NCI-H345 treated with DMSO at 0.1 percent for 48 hours (cell line): ENCODE data around the gene TARS2.

ENCODE experiments used
- DNase-seq: peaks from one replicate; lab custom pipeline; 2025; ENCODE audit not compliant: unreplicated experiment; lab: John Stamatoyannopoulos, UW

TARS2 gene, protein sequence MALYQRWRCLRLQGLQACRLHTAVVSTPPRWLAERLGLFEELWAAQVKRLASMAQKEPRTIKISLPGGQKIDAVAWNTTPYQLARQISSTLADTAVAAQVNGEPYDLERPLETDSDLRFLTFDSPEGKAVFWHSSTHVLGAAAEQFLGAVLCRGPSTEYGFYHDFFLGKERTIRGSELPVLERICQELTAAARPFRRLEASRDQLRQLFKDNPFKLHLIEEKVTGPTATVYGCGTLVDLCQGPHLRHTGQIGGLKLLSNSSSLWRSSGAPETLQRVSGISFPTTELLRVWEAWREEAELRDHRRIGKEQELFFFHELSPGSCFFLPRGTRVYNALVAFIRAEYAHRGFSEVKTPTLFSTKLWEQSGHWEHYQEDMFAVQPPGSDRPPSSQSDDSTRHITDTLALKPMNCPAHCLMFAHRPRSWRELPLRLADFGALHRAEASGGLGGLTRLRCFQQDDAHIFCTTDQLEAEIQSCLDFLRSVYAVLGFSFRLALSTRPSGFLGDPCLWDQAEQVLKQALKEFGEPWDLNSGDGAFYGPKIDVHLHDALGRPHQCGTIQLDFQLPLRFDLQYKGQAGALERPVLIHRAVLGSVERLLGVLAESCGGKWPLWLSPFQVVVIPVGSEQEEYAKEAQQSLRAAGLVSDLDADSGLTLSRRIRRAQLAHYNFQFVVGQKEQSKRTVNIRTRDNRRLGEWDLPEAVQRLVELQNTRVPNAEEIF

DNA sequence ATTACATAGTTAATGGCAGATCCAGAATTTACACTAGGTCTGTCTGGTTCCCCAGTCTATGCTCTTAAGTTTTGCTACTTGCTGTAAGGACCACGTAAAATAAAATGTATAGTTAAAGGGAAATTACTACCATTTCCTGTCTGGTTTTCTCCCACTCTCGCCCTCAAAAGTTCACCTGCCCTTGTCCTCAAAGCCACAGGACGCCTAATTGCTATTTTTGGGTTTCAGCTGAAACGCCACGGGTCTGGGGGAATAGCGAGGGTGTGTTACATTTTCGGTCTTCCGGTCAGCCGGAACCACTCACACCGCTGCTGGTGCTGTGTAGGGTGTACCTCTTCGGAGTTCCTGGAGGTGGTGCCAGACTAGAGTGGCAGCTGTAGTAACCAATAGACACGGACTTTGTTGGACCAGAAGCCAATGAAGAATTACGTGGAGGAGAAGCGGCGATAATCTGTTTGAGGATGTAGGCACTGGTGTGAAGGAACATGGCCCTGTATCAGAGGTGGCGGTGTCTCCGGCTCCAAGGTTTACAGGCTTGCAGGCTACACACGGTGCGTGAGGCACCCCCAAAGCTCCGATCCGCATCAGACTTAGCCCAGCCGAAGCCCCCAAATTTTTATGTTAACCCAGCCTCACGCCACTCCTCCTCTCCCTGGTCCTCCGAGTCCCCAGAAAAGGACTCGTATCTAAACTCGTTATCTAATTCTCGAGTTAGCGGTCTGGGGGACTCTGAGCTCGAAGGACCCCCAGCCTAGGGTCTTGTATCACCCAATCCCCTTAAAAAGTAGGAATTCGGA is at the start of gene TARS2:
Gene TARS2 (plus strand): TSS at position 454 of the 797 bp plus-strand sequence. CDS start 32 bp downstream, at position 486.
- DNase-seq: peak; percentile 100

DNA sequence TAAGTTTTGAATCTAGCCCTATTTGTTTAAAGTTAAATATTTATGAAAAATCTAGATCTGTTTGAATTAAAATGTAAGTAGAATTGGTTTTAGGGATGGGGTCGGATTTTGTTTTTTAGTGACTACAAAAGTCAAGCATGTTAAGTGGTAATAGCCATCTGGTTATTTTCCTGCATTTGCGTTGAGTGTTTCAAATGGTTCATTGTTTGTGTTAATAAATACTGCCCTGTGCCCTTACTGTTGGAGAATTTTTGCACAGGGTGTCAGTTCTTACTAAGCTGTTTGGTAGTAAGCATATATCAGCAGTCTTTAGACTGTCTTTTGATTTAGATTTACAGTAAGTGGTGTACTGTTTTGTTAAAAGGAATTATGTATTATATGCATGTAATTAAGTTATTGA is 46.1 kb upstream of the TARS2 start:
- DNase-seq: no peak

DNA sequence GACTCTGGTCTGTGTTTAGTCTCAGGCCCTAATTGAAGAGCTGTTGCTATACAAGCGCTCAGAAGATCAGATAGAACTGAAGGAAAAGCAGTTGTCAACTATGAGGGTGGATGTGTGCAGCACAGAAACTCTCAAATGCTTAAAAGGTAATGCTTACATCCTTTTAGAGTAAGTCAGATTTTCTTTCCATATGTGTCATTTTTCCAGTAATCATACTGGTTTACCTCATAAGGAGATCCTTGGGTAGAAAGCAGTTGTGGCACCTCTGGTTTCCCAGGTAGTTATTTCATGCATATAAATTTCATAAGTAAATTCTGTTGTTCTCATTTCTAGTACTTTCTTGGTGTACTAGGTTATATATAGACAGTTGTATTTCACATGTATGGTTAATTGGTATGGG is 43.0 kb upstream of the TARS2 start:
- DNase-seq: no peak

DNA sequence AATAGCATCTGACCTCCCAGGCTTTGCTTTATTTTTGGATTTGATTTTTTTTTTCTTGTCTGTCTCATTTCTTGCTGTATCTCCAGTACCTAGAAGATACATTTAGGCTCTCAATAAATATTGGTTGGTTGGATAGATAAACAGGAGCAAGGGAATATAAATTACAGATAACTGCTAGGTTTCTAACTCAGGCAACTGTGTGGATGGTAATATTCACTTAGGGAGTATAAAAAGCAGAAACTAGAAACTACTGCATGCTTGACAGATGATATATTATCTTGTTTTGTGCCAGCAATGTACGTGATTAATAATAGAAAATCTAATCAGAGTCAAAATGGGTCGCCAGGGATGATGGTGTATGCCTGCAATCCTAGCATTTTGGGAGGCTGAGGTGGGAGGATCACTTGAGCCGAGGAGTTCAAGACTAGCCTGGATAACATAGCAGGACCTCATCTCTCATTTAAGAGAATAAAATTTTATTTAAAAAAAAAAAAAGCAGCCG is 31.0 kb upstream of the TARS2 start:
- DNase-seq: no peak

DNA sequence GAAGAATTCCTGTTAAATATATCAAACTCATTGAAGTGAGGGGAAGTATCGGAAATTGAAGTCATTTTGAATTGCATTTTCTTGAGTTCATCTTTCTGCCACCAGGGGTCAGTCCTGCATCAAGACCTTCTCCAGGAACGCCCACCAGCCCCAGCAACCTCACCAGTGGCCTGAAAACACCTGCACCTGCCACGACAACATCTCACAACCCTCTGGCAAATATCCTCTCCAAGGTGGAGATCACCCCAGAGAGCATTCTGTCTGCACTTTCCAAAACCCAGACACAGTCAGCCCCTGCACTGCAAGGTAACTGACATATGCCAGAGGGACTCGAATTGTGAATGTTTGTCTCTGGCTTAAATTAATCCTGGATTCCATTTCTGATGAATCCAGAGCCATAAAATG is 22.8 kb upstream of the TARS2 start:
- DNase-seq: peak; percentile 89

DNA sequence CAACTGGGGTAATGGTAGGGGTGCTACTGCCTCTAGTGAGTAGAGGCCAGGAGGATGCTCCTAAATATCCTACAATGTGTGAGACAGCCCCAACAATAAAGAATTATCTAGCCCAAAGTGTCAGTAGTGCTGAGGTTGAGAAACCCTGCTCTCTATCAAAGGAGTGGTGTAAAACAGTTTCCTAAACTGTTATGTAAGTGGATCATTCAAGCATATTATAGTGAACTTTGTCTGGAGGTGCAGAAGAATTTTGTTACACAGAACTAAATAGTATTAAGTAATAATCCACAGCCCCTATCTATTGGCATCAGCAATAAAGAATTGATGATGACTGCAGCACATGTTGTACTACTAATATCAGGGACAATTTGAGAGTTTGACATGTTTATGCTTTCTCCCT is 20.3 kb upstream of the TARS2 start:
- no peak for DNase-seq

DNA sequence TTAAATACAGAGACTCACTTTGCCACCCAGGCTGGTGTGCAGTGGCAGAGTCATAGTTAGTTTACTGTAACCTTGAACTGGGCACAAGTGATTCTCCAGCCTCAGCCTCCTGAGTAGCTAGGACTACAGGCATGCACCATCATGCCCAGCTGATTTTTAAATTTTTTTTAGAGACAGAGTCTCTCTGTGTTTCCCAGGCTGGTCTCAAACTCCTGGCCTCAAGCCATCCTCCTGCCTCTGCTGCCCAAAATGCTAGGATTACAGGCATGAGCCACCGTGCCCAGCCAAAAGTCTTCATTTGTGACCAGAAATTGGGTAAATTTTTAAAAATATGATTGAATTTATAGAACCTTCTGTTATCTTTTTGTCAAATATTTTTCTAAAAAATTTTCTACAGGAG is 17.9 kb upstream of the TARS2 start:
- no peak for DNase-seq

DNA sequence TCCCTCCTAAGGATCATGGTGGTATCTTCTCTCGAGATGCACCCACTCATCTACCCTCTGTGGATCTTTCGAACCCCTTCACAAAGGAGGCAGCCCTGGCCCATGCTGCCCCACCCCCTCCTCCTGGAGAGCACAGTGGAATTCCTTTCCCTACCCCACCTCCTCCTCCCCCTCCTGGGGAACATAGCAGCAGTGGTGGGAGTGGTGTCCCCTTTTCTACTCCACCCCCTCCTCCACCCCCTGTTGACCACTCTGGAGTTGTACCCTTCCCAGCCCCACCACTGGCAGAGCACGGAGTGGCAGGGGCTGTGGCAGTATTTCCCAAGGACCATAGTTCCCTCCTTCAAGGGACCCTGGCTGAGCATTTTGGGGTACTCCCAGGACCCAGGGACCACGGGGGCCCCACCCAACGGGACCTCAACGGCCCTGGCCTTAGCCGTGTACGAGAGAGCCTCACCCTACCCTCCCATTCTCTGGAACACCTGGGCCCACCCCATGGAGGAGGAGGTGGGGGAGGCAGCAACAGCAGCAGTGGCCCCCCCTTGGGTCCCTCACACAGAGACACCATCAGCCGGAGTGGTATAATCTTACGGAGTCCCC is 14.5 kb upstream of the TARS2 start:
- DNase-seq: no peak

DNA sequence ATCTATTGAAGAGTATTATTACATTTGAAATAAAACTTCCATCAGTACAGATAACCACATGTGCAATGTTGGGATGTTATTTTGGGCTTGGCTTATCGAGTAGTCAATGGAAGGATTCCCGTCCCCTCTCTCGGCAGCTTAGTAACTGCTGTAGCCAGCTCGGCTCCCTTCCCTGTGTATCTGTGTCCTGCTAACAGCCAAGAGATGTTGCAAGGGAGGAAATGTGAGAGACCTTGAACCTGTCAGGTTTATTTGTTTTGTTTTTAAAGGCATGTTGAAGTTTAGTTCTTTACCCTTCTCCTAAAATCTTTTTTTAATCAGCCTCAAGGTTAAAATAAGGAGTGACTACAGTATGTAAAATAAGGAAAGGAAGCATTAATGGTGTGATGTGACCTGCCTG is 13.6 kb upstream of the TARS2 start:
- no peak for DNase-seq

DNA sequence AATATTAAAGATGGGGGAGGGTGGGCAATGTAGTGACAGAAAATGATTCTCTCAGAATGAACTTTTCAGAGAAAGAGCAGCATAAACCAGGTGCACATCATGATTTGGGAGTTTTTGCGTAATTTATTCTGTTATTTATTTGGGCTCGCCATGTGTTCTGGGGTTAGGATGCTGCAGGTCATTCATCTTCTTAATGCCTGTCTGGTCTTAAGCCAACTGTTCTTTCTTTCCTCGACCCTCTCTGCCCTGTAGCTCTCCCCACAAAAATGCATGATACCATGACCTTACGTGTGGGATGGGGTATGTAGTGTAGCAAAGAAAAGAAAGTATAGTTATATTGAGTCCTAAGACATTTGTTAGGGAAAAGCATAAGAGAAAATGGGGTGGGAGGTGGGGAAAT is 12.3 kb upstream of the TARS2 start:
- no peak for DNase-seq

DNA sequence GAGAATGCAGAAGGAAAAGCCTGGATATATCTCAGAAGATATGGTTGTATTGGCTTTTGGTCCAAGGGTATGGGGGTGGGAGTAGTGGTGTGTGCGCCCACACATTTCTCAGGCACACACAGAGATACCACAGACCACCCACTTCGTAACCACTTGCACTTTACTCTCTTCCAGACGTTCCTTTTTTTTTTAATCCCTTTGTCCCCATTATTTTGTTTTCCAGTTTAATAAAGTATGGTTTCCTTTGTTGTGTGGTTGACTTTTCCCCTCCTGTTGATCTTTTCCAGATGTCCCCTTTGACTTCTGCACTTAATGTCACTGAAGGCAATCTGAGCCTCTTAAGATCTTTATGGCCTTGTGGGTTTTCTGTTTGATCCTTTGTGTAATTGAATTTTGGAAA is 10.5 kb upstream of the TARS2 start:
- DNase-seq: no peak

DNA sequence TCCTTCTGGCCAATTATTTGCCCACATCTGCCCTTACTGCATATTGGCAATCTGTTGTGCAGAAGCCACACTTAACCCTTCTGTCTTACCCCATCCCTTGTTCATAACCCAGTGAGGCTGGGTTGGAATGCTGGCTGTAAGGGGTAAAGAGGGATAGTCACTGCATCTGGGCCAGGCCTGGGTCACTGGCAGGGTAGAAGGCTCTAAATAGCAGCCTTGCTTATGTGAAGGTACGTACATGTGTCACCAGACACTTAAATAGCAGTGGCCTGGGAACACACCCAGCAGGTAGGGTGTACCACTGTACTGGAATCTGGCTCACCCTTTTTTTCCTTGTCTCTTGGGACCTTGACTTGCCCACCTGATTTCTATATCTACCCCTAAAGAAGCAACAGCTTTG is 9.9 kb upstream of the TARS2 start:
- DNase-seq: no peak

DNA sequence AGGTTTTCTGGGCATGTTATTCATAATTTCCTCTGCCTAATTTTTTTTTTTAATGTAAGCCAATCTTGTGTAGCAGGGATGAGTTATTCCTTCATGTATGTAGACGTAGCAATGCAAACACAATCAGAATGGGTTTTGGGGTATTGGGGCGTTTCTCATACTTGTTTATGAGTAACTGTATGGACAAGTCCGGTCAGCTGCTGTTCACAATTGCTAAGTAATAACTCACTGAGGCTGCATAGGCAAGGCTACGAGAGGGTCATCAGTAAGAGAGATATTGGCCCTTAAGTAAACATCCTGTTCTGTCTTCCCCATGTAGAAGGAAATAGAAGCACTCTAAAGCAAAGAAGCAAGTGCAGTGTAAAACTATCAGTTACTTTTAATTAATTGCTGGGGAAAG is 9.5 kb upstream of the TARS2 start:
- DNase-seq: no peak

DNA sequence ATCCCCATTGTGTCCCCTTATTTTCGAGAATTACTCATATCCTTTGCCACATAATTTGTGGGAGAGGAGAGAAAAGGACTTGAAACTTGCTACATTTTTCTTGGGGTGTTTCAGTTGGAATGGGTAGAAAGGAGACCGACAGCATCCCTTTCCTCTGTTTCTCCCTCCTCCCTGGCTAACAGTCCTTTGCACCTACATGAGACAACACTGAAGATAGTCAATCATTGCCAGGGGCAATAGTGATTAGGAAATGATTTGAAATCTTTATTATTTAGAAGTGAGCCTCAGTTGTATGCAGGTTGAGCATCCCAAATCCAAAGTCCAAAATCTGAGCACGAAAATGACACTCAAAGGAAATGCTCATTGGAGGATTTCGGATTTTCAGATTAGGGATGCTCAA is 7.8 kb upstream of the TARS2 start:
- DNase-seq: no peak

DNA sequence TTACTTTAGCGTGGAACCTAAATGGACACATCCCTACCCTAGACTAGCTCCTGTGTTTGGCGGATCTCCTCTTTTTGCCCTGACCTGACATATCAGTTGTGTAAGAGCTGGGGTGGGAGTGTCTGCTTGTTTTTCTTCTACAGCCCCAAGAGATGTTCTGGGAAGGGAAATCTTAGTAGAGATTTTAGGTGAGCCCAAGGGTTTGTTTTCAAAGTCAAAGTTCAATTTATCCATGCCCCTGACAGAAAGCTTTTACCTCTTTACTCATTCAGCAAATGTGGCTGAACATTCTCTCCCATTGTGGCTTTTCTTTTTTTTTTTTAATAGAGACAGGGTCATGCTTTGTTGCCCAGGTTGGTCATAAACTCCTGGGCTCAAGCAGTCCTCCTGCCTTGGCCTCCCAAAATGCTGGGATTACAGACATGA is 7.3 kb upstream of the TARS2 start:
- no peak for DNase-seq

DNA sequence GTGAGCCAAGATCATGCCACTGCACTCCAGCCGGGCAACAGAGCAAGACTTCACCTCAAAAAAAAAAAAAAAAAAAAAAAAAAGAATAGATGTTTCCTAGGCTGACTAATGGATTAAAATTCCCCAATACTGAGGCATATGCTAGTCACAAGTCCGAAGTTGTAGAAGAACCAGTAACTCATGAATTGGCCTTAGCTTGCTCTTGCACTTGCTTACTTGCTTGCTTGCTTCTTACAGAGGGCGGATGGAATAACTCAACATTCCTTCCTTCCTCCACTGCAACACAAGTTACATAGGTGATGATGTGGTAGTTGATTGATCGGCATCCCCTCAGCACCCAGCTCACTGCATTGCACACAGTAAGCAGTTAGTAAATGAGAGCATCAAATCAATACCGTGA is 2.8 kb upstream of the TARS2 start:
- no peak for DNase-seq

DNA sequence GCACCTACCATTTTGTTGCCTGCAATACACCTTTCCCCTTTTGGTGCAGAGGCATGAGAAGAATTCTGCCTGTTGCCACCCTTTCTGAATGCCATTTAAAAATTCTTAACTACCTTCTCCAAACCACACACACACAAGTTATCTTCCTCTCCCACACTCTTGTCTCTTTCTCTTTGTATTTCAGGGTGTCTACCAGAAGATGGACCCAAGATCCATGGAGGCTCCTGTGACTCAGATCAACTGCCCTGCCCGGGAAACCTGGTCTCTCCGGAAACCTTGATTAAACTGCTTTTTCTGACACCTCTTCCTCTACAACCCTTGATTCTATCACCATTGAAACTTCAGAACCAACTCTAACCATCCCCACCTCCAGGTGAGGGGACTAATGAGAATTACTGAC is 2.4 kb upstream of the TARS2 start:
- DNase-seq: no peak

DNA sequence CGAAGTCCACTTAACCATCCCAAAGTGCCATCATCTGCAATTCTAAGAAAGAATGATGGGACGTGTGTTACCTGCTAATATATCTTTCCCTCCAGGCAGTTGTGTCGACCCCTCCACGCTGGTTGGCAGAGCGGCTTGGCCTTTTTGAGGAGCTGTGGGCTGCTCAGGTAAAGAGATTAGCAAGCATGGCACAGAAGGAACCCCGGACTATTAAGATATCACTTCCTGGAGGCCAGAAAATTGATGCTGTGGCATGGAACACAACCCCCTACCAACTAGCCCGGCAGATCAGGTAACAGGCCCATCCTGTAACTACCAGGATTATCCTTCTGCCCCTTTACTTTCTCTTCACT is 520 bp downstream of the TARS2 start:
- no peak for DNase-seq

DNA sequence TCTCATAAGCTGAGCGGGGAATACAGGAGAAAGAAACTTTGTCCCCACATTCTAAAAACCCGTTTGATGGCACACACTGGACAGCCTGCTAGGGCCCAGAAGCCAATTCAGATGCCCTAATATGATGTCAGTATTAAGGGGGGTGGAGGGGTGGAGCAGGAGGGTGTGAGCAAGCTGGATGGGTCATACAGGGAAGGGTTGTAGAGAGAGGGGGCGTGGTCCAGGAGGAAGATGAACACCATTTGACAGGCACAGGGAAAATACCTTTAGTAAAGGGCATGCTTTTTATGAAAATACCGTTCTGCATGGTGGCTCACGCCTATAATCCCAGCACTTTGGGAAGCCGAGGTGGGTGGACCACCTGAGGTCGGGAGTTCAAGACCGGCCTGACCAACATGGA is 6.0 kb downstream of the TARS2 start:
- no peak for DNase-seq

DNA sequence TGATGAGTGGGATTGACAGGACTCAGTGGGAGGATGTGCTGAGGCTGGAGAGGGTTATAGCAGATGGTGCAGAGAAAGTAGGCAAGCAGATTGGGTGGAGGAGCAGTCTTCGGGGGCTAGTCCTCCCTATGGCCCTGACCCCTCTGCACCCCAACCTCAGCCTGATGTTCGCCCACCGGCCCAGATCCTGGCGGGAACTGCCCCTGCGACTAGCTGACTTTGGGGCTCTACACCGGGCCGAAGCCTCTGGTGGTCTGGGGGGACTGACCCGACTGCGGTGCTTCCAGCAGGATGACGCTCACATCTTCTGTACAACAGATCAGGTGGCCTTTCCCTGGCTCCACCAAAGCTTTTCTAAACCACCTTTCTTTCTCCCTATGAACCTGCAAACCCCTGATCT is 11.1 kb downstream of the TARS2 start:
- no peak for DNase-seq

DNA sequence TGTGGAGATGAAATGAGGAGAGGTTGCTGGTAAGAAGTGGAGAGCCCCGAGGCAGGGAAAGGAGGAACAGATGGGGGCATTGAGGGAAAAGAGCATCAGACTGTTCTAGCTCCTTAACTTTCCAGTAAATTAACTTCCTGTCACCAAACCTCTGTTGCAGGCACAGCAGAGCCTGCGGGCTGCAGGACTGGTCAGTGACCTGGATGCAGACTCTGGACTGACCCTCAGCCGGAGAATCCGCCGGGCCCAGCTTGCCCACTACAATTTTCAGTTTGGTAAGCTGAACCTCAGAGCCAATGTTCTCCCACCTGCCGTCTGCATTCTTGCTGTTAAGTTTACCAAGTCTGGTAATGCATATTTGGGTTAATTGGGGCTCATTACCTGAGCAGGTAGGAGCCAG is 18.2 kb downstream of the TARS2 start:
- no peak for DNase-seq
